BE2C (cell line): ENCODE measurements around the gene CDCA5.

Experiments
- DNase-seq: peaks from one replicate; pipeline ENCODE4 v3.0.0-alpha.2; 2020
- H3K27me3 ChIP-seq: fragments of 250-450 bp; sonication (Bioruptor Pico); 2 replicates; pipeline ENCODE4 v1.5.1; 2020; ENCODE audit warnings: mild to moderate bottlenecking
- H3K36me3 ChIP-seq: fragments of 250-450 bp; sonication (Bioruptor Pico); 2 replicates; pipeline ENCODE4 v1.5.1; 2020; ENCODE audit warnings: mild to moderate bottlenecking
- H3K4me1 ChIP-seq: fragments of 250-450 bp; sonication (Bioruptor Pico); 2 replicates; pipeline ENCODE4 v1.5.1; 2020
- H3K4me3 ChIP-seq: 2 replicates; pipeline ENCODE4 v1.5.1; 2011; ENCODE audit warnings: low read depth, low read length
- H3K9me3 ChIP-seq: fragments of 250-450 bp; sonication (Bioruptor Pico); 2 replicates; pipeline ENCODE4 v1.5.1; 2020
- CTCF ChIP-seq: IDR thresholded peaks from 2 replicates; pipeline ENCODE4 v1.5.1; 2012; ENCODE audit warnings: mild to moderate bottlenecking, low read depth, low read length

Gene CDCA5

GRCh38 chr11:65107751-65108468 is 24.1 kb upstream of the CDCA5 start:
- H3K27me3 ChIP-seq = no peaks in the 10 kb centered on the region
- no peak overlapping the region for H3K4me3 ChIP-seq
- H3K4me1 ChIP-seq = peaks cover 5% of the 10 kb centered on the region
- no peak for DNase-seq
- TF ChIP-seq CTCF = no peak
- peaks cover 5% of the 10 kb centered on the region for H3K36me3 ChIP-seq
- H3K9me3 ChIP-seq = no peaks in the 10 kb centered on the region

- H3K27me3 ChIP-seq = no peaks in the 10 kb centered on the region
- no peak for DNase-seq
- peaks cover 5% of the 10 kb centered on the region for H3K4me1 ChIP-seq
- H3K36me3 ChIP-seq = peaks cover 5% of the 10 kb centered on the region
- no peak for TF ChIP-seq CTCF
- no peaks in the 10 kb centered on the region for H3K9me3 ChIP-seq
- no peak overlapping the region for H3K4me3 ChIP-seq
Measured at GRCh38 chr11:65107078-65107477, 23.2 kb upstream of the CDCA5 start.

- H3K27me3 ChIP-seq = no peaks in the 10 kb centered on the region
- H3K36me3 ChIP-seq = peaks cover 3% of the 10 kb centered on the region
- no peaks in the 10 kb centered on the region for H3K4me1 ChIP-seq
- no peak for DNase-seq
- H3K4me3 ChIP-seq = no peak overlapping the region
- no peak for TF ChIP-seq CTCF
- no peaks in the 10 kb centered on the region for H3K9me3 ChIP-seq
Measured at GRCh38 chr11:65104628-65105027, 20.8 kb upstream of the CDCA5 start.

GRCh38 chr11:65103476-65103875 is 19.6 kb upstream of the CDCA5 start:
- no peaks in the 10 kb centered on the region for H3K36me3 ChIP-seq
- no peaks in the 10 kb centered on the region for H3K9me3 ChIP-seq
- no peak for TF ChIP-seq CTCF

DNA sequence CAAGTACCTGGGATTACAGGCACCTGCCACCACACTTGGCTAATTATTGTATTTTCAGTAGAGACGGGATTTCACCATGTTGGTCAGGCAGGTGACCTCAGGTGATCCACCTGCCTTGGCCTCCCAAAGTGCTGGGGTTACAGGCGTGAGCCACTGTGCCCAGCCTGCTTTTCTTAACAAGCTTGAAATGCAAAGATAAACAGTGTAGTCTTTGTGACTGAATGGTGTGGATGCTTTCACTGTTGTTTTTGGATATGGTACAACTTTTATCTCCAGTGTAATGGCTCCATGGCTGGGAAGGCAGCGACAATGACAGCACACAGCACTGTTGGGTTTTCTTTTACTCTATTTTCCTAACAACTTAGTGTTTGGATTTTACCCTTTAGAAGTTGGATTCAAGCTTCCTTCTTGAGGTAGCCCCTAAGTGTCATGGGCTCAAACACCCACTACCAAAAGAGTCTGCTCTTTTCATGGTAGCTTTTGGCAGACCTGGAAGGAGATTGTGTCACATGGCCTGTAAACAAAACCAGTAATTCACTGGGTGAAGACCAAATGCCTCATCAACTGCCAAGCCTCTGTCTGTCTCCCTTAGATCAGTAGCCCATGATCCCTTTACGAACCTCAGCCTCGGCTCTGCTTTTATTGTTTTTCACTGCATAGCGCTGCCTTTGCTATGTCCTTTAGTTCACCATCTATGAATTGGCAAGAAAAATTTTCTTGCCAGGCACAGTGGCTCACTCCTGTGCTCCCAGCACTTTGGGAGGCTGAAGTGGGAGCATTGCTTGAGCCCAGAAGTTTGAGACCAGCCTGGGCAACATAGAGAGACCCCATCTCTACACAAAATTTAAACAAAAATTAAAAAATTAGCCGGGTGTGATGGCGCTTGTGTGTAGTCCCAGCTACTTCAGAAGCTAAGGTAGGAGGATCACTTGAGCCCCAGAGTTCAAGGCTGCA is 18.6 kb upstream of the CDCA5 start:
- Histone ChIP-seq H3K4me1 (no peaks in the 10 kb centered on the region), H3K4me3 (no peak overlapping the region), H3K9me3 (no peaks in the 10 kb centered on the region), H3K36me3 (no peaks in the 10 kb centered on the region), H3K27me3 (no peaks in the 10 kb centered on the region)
- TF ChIP-seq CTCF = no peak
- DNase-seq = no peak

More at GRCh38 chr11:65103476-65103875, 19.6 kb upstream of the CDCA5 start:
- no peak for DNase-seq
- H3K27me3 ChIP-seq = no peaks in the 10 kb centered on the region
- no peaks in the 10 kb centered on the region for H3K4me1 ChIP-seq
- no peak overlapping the region for H3K4me3 ChIP-seq
